B cell (primary cell): Measurements from ENCODE around the gene IQSEC3. TPM values are rescaled to one million over a fixed set of nuclear protein-coding genes. Genes with fewer than 3 reads are reported as not detected.

Source experiments
- ATAC-seq: fragments of 200-7000 bp; cut with Tn5 transposase; one replicate; pipeline ENCODE4 v1.10.0; 2021; ENCODE audit warnings: low read depth, mild to moderate bottlenecking, moderate number of reproducible peaks, moderate library complexity
- CTCF ChIA-PET: fragments of 350-600 bp; sonication (Branson Sonifier 250); formaldehyde crosslinking; loops from one replicate; lab custom pipeline; 2021; ENCODE audit warnings: antibody characterized with exemption, inconsistent platforms; lab: Charles Lee
- POLR2A ChIA-PET: fragments of 350-600 bp; sonication (Branson Sonifier 250); formaldehyde crosslinking; loops from one replicate; lab custom pipeline; 2021; ENCODE audit warnings: antibody characterized with exemption; lab: Charles Lee
- DNase-seq: peaks from one replicate; pipeline ENCODE4 v3.0.0; 2013
- H2AFZ ChIP-seq: 2 replicates; pipeline ENCODE4 v1.6.1; 2012; ENCODE audit warnings: mild to moderate bottlenecking, low read depth, low read length; ENCODE audit not compliant: insufficient read depth, poor library complexity, severe bottlenecking
- H3K27ac ChIP-seq, 2 donors: 1 replicate in 1 of 2; 2 replicates in 1 of 2; pipeline ENCODE4 v1.5.1; 2012 to 2013; ENCODE audit warnings: low read length in 2 of 2, mild to moderate bottlenecking in 2 of 2, moderate library complexity in 1 of 2
- H3K27me3 ChIP-seq, 4 experiments: fragments of 200-600 bp in 1 of 4; sonication (generic) in 1 of 4; replicated peaks in 1 of 4; 1 replicate in 2 of 4; 2 replicates in 2 of 4; pipeline versions ENCODE4 v1.6.1 to v1.7.0; 2013 to 2016; ENCODE audit warnings: low read length in 3 of 4, mild to moderate bottlenecking in 2 of 4, mixed read lengths in 1 of 4, moderate library complexity in 1 of 4; ENCODE audit not compliant: insufficient read depth in 4 of 4, control insufficient read depth in 3 of 4; ENCODE audit errors: control extremely low read depth in 1 of 4
- H3K36me3 ChIP-seq, 2 experiments: replicated peaks in 1 of 2; 1 replicate in 1 of 2; 2 replicates in 1 of 2; pipeline versions ENCODE4 v1.6.1 to v1.7.1; 2013; ENCODE audit warnings: low read length in 1 of 2; ENCODE audit not compliant: insufficient read depth in 2 of 2, control insufficient read depth in 1 of 2; ENCODE audit errors: control extremely low read depth in 1 of 2, extremely low read depth in 1 of 2
- H3K4me1 ChIP-seq, 2 donors: fragments of 200-600 bp in 1 of 2; sonication (generic) in 1 of 2; 1 replicate in 1 of 2; 2 replicates in 1 of 2; pipeline versions ENCODE4 v1.5.1 to v1.6.1; 2013 to 2017; ENCODE audit warnings: low read length in 2 of 2; ENCODE audit not compliant: control insufficient read depth in 2 of 2, insufficient read depth in 2 of 2
- H3K4me2 ChIP-seq: replicated peaks from 2 replicates; pipeline ENCODE3; 2012; ENCODE audit warnings: mild to moderate bottlenecking, low read depth, low read length; ENCODE audit not compliant: poor library complexity, severe bottlenecking
- H3K4me3 ChIP-seq, 5 experiments: fragments of 200-600 bp in 1 of 5; sonication (generic) in 1 of 5; 1 replicate in 3 of 5; 2 replicates in 2 of 5; pipeline versions ENCODE4 v1.5.1 to v1.7.0; 2011 to 2016; ENCODE audit warnings: low read length in 4 of 5, mild to moderate bottlenecking in 4 of 5, low read depth in 2 of 5, control low read depth in 1 of 5, moderate library complexity in 1 of 5; ENCODE audit not compliant: insufficient read depth in 1 of 5; ENCODE audit errors: control extremely low read depth in 1 of 5, extremely low read depth in 1 of 5
- H3K79me2 ChIP-seq: fragments of 200-600 bp; sonication (generic); one replicate; pipeline ENCODE4 v1.6.0; 2016; ENCODE audit warnings: low read length; ENCODE audit not compliant: control insufficient read depth, insufficient read depth
- H3K9ac ChIP-seq: fragments of 200-600 bp; sonication (generic); 2 replicates; pipeline ENCODE4 v1.6.1; 2017; ENCODE audit warnings: mild to moderate bottlenecking, low read length, moderate library complexity
- H3K9me3 ChIP-seq, 3 donors: one replicate each; pipeline versions ENCODE4 v1.6.1 to v1.7.1; 2013; ENCODE audit warnings: low read length in 2 of 3; ENCODE audit not compliant: control insufficient read depth in 2 of 3, insufficient read depth in 1 of 3; ENCODE audit errors: control extremely low read depth in 1 of 3
- H4K20me1 ChIP-seq: 2 replicates; pipeline ENCODE4 v1.6.0; 2012; ENCODE audit warnings: mild to moderate bottlenecking, low read length; ENCODE audit not compliant: insufficient read depth, control insufficient read depth, poor library complexity, severe bottlenecking
- H3K27ac Mint-ChIP-seq: one replicate; pipeline ENCODE4 v1.8.0; 2021; ENCODE audit warnings: mixed read lengths
- H3K27me3 Mint-ChIP-seq: one replicate; pipeline ENCODE4 v1.8.0; 2021; ENCODE audit warnings: mixed read lengths
- H3K4me1 Mint-ChIP-seq: one replicate; pipeline ENCODE4 v1.8.0; 2021; ENCODE audit warnings: mixed read lengths
- H3K4me3 Mint-ChIP-seq: one replicate; pipeline ENCODE4 v1.8.0; 2021; ENCODE audit warnings: mixed read lengths
- H3K9me3 Mint-ChIP-seq: one replicate; pipeline ENCODE4 v1.8.0; 2022; ENCODE audit warnings: mixed read lengths; ENCODE audit not compliant: insufficient read depth
- EZH2 ChIP-seq: IDR thresholded peaks from 2 replicates; pipeline ENCODE4 v1.6.1; 2012; ENCODE audit warnings: borderline replicate concordance, low read depth, mild to moderate bottlenecking, moderate library complexity, low read length; ENCODE audit not compliant: insufficient read depth, poor library complexity, severe bottlenecking
- WGBS: methylation state at CpG from one replicate; pipeline ENCODE4 v1.1.5; 2013; ENCODE audit warnings: missing lambda C conversion rate; ENCODE audit not compliant: insufficient coverage; 5-methylcytosine and 5-hydroxymethylcytosine counted together
- intact Hi-C: fragments of 100-400 bp; cut with micrococcal nuclease; formaldehyde crosslinking; loops from one replicate; pipeline ENCODE4 v1.10.0; 2022
- polyA plus RNA-seq: library from polyadenylated mRNA; depleted of rRNA; stranded (reverse); fragments of >200 nt; gene quantifications from 2 replicates; pipeline ENCODE4 v1.2.3, GENCODE V29; 2012
- total RNA-seq, 2 donors: library from RNA; stranded (reverse); fragments of 120-200 nt in 1 of 2; gene quantifications; 1 replicate in 1 of 2; 2 replicates in 1 of 2; pipeline versions ENCODE4 v1.2.3 to v1.2.4, GENCODE V29; 2013 to 2022
- TF ChIP-seq, protein P1 (sequence below): fragments of 200-600 bp; IDR thresholded peaks from one replicate; pipeline ENCODE4 v1.8.0; 2022; ENCODE audit warnings: antibody characterized with exemption, mild to moderate bottlenecking

IQSEC3 gene
- total and polyA plus RNA-seq, 2 donors (not counting 1 experiment from before 2014, with no cell fraction given): 0.01 to 1.8 TPM

DNA sequence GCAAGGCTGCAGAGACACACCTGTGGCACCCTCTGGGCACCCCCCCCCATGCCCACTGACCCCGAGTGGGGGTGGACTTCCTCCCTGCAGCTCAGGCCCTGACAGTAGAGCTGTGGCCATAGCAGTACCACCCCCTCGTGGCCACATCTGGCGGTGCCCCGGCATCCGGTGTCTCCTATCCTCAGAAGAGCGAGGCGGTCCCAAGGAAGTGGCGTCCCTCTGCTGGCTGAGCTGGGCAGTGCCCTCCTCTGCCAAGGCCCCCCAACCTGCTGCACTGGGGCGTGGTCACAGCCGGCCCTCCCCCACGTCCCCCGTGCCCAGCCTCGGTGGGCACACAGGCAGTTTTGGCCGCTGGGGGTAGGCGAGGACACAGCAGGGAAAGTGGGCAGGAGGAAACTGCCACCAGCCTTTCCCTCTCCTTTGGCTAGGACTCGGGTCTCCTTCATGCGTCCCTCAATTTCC lies 153.4 kb downstream of the IQSEC3 start:
- 11% methylated on average over 14 of the region's 17 CpGs for WGBS
- Histone ChIP-seq H3K9me3 (no peaks in the 10 kb centered on the region), H3K79me2 (no peaks in the 10 kb centered on the region), H2AFZ (no peak overlapping the region), H3K27me3 (no peaks in the 10 kb centered on the region), H3K9ac (no peak overlapping the region), H3K4me2 (no peak overlapping the region), H3K36me3 (no peaks in the 10 kb centered on the region), H3K4me3 (no peak overlapping the region), H3K4me1 (no peaks in the 10 kb centered on the region), H4K20me1 (no peaks in the 10 kb centered on the region), H3K27ac (no peak overlapping the region)
- DNase-seq (peak; percentile 29), ATAC-seq (peak; percentile 36)
- POLR2A ChIA-PET: no interaction called here
- TF ChIP-seq EZH2: no peak
- TF ChIP-seq, protein P1, sequence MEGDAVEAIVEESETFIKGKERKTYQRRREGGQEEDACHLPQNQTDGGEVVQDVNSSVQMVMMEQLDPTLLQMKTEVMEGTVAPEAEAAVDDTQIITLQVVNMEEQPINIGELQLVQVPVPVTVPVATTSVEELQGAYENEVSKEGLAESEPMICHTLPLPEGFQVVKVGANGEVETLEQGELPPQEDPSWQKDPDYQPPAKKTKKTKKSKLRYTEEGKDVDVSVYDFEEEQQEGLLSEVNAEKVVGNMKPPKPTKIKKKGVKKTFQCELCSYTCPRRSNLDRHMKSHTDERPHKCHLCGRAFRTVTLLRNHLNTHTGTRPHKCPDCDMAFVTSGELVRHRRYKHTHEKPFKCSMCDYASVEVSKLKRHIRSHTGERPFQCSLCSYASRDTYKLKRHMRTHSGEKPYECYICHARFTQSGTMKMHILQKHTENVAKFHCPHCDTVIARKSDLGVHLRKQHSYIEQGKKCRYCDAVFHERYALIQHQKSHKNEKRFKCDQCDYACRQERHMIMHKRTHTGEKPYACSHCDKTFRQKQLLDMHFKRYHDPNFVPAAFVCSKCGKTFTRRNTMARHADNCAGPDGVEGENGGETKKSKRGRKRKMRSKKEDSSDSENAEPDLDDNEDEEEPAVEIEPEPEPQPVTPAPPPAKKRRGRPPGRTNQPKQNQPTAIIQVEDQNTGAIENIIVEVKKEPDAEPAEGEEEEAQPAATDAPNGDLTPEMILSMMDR: peak; percentile 26
- intact Hi-C loops: no loop called here
- H3K27ac Mint-ChIP-seq: no peak overlapping the region
- H3K4me3 Mint-ChIP-seq: no peak overlapping the region
- H3K4me1 Mint-ChIP-seq: no peaks in the 10 kb centered on the region
- peaks cover 10% of the 10 kb centered on the region for H3K27me3 Mint-ChIP-seq
- CTCF ChIA-PET: no interaction called here
- H3K9me3 Mint-ChIP-seq: no peaks in the 10 kb centered on the region

GRCh38 chr12:220491-220890 lies 153.9 kb downstream of the IQSEC3 start:
- no peak overlapping the region for H3K4me2 ChIP-seq
- no peak overlapping the region for H3K9ac ChIP-seq
- 92% methylated on average over 2 of the region's 6 CpGs for WGBS
- TF ChIP-seq EZH2: no peak
- TF ChIP-seq, protein P1: no peak
- H3K4me1 ChIP-seq: no peaks in the 10 kb centered on the region
- ATAC-seq (no peak), DNase-seq (no peak)
- Mint-ChIP-seq H3K9me3 (no peaks in the 10 kb centered on the region), H3K27ac (no peak overlapping the region), H3K27me3 (peaks cover 10% of the 10 kb centered on the region), H3K4me1 (no peaks in the 10 kb centered on the region), H3K4me3 (no peak overlapping the region)
- H3K27ac ChIP-seq: no peak overlapping the region
- no peaks in the 10 kb centered on the region for H4K20me1 ChIP-seq
- no peak overlapping the region for H3K4me3 ChIP-seq
- intact Hi-C loops: no loop called here
- H3K36me3 ChIP-seq: no peaks in the 10 kb centered on the region
- H3K27me3 ChIP-seq: no peaks in the 10 kb centered on the region
- POLR2A ChIA-PET: no interaction called here
- no peaks in the 10 kb centered on the region for H3K9me3 ChIP-seq
- CTCF ChIA-PET: no interaction called here
- H3K79me2 ChIP-seq: no peaks in the 10 kb centered on the region
- no peak overlapping the region for H2AFZ ChIP-seq
